Ovary (tissue), 3 donors: ENCODE measurements around the gene ZDHHC22.

ENCODE experiments used
- CTCF ChIP-seq, 3 donors: fragments of 450-650 bp in 2 of 3; fragments of 200-600 bp in 1 of 3; IDR thresholded peaks; one replicate each; pipeline versions ENCODE4 v1.5.1 to v1.8.0; 2016 to 2022; ENCODE audit warnings: antibody characterized with exemption in 3 of 3, mild to moderate bottlenecking in 1 of 3
- EP300 ChIP-seq: sonication (generic); formaldehyde crosslinking; IDR thresholded peaks from one replicate; pipeline ENCODE4 v1.6.1; 2017; ENCODE audit warnings: antibody characterized with exemption
- POLR2A ChIP-seq: fragments of 450-650 bp; IDR thresholded peaks from one replicate; pipeline ENCODE4 v1.6.1; 2017; ENCODE audit warnings: antibody characterized with exemption, mild to moderate bottlenecking, moderate library complexity
- donor health status: DM: no; HTN: no; CAD: no.

DNA sequence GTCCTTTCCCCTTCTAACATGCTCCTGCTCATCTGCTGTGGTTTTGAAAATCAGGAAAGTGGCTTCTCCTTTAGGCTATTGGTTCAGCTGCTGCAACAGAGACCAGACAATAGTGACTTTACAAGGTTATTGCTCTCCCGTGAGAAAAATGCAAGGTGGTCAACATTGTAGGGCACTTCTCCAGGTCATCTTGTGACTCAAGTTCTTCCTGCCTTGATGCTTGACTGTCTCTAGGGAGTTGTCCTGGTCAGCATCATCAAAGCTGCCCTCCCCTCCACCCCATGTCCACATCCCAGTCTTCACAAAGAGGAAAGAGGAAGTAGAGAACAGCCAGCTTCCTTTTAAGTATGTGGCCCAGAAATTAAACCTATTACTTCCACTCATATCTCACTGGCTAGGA, 36.1 kb upstream of the ZDHHC22 start:
- no peak for TF ChIP-seq CTCF (IDR thresholded peaks at IDR 0.05)
- TF ChIP-seq POLR2A: no peak
- no peak for TF ChIP-seq EP300
